HG03378 (cell line): Measurements from ENCODE around the gene TENT4B.

Source experiments
- ATAC-seq: cut with Tn5 transposase; IDR thresholded peaks from one replicate; pipeline ENCODE4 v1.9.1; 2021; ENCODE audit warnings: mild to moderate bottlenecking, moderate library complexity; ENCODE audit not compliant: unreplicated experiment

Gene TENT4B

DNA sequence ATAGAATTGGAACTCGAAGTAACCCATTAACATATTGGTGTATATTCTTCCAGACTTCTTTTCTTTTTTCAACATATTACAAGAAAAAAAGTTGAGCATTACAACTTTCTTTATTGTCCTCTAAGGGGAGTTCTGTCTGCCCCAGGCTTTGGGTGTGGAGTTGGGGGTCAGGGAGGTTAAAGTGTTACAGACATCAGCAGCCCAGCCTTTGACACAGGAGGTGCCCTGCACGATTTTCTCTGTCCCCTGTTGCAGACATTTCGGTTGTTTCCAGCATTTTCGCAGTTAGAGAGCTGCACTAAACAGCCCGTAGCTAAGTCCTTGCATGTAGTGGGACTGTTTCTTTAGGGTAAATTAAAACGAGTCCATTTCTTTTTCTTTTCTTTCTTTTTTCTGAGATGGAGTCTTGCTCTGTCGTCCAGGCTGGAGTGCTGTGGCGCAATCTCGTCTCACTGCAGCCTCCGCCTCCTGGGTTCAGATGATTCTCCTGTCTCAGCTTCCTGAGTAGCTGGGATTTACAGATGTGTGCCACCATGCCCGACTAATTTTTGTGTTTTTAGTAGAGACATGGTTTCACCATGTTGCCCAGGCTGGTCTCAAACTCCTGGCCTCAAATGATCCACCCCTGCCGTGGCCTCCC, 99.9 kb downstream of the TENT4B start:
- ATAC-seq: no peak

DNA sequence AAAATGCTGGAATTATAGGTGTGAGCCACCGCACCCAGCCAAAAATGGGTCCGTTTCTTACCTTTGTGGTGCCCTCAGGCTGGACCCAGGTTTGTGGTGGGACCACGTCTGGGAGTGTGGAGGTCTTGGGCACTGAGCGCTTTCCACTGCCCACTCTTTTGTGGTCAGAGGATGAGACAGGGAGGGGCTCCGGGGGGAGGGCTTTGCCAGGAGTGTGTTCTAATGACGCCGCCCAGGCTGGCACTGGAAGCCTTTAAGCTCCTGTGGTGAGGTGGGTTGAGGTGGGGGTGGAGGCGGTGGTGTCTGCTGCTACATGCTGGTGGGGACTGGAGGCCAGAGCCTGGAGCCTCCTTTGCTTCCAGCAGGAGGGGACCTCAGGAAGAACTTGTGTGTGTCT, 100.4 kb downstream of the TENT4B start:
- no peak for ATAC-seq

DNA sequence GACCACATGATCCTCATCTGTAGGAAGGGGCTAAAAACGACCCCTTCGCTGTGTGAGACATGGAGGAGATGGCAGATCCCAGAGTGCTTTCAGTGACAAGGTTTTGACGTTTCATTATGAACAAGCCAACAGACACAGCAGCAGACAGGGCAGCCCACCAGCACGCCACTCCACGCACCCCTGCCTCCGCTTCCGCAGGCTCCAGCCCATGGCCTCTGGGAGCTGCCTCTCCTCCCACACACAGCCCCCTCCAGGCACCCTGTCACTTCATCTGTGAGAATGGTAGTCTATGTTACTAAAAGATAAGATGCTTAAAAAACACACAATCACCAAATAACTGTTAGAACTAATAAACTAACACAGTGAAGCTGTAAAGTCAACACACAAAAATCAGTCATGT, 101.0 kb downstream of the TENT4B start:
- no peak for ATAC-seq

DNA sequence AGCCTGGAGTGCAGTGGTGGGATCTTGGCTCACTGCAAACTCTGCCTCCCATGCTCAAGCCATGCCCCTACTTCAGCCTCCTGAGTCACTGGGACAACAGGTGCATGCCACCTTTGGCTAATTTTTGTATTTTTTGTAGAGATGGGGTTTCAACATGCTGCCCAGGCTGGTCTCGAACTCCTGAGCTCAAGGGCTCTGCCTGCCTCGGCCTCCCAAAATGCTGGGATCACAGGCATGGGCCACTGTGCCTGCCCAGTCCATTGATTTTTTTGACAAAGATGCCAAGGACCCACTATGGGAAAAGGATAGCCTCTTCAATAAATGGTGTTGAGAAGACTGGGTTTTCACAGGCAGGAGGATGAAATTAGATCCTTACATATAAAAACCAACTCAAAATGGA, 102.4 kb downstream of the TENT4B start:
- no peak for ATAC-seq

DNA sequence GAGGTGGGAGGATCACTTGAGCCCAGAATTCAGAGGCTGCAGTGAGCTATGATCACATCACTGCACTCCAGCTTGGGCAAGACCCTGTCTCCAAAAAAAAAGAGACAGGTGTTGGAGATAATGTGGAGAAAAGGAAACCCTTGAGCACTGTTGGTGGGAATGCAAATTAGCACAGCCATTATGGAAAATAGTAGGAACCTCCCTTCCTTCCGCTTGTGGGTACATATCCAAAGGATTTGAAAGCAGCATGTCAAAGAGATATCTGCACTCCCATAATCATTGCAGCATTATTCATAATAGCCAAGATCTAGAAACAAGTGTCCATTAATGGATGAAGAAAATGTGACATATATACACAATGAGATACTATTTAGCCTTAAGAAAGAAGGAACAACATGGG, 103.5 kb downstream of the TENT4B start:
- no peak for ATAC-seq

DNA sequence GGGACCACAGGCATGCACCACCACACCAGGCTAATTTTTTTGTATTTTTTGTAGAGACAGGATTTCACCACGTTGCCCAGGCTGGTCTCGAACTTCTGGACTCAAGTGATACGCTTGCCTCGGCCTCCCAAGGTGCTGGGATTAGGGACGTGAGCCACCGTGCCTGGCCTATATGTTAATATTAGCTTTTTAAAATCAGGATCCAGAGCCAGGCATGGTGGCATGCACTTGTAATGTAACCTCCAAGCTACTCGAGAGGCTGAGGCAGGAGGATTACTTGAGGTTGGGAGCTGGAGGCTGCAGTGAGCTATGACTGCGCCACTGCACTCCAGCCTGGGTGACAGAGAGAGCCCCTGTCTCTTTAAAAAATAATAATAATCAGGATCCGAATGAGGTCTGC, 104.8 kb downstream of the TENT4B start:
- ATAC-seq: no peak

DNA sequence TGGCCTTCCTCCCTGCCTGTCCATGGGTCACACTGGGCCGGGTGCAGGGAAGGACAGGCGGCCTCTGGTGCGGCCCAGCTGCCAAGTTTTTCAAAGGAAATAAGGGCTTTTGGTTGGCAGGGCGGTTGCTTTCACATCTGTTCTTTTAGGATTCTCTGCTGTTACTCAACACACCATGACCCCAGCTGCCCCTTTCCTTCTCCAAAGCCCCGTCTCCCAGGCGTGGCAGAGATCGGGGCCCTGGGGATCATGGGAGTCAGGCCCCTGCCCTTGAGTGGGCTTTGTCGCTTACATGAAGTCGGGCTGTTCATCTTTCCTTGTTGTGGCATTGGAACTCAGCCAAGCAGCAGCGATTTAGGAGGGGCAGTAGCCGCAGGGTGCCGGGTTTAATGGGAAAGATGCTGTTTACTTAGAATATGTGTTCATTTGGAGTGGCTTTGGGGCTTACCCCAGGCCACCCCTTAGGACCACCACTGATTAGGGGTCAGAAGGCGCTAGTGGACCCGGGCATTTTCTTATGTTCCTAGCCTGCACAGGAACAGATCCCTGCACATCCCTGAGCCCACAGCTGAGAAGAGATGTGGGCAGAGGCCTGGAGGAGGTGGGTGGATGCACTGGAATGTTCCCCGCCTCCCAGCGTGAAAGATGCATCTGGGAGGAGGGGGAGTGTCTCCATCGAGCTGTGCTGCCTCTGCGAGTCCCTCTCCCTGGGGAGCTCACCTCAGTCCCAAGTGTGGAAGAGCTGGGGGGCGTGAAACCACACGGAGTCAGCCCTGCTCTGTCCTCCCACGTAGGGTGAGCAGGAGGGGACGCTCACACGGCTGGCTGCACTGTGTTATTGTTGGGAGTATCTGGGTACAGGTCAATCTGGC, 106.5 kb downstream of the TENT4B start:
- ATAC-seq: no peak

DNA sequence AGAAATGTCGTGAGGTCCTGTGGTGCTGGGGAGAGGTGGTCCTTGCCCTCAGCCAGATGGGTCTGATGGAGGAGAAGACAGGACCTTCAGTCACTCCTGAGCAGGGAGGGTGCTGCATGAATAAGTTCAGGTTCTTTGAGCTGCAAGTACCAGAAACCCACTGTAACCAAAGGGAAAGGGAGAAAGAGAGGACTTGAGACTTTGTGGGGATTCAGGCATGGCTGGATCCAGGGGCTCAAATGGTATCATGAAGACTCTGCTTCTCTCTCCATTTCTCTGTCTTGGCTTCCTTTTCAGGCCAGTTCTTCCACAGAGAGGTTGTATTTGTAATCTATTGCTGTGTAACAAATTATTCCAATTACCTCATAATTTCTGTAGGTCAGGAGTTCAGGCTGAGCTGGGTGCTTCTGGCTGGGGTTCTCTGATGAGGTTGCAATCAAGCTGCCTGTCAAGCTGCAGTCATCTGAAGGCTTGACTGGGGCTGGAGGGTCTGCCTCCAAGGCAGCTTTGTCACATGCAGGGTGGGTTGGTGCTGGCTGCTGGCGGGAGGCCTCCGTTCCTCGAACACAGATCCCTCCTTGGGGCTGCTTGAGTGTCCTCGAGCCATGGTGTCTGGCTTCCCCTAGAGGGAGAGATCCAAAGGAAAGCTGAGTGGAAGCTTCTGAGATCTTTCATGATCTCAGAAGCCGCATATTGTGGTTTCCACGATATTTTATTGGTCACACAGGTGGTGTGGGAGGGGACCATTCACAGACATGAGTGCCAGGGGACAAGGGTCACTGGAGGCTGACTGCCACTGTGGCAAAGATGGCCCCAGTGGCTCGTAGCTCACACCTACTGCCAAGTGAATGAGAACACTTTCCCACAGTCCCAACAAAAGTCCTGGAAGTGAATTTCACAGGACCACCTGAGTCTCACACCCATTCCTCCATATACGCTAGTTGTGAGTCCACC, 107.4 kb downstream of the TENT4B start:
- ATAC-seq: no peak

DNA sequence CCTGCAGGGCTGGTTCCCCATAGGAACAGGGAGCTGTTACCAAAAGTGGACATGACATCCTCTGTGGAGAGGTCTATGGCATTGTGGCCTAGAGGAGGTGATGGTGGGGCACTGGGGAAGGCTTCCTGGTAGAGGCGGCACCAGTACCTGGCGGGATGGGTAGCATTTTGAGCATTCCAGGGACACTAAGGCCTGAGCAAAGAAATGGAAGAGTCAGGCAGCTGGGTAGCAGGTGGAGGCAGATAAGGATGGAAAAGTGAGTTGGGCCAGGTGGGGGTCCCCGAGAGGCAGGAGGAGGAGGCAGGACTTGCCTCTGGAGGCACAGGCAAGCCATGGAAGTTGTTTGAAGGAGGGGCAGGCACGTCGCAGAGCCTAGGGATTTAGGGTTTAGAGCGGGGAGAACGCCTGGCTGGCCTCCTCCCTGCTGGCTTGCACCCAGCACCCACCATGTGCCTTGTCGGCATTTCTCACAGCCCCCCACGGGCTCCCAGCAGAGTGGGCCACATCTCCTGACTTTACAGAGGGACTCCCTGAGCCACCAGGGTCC, 108.1 kb downstream of the TENT4B start:
- no peak for ATAC-seq

DNA sequence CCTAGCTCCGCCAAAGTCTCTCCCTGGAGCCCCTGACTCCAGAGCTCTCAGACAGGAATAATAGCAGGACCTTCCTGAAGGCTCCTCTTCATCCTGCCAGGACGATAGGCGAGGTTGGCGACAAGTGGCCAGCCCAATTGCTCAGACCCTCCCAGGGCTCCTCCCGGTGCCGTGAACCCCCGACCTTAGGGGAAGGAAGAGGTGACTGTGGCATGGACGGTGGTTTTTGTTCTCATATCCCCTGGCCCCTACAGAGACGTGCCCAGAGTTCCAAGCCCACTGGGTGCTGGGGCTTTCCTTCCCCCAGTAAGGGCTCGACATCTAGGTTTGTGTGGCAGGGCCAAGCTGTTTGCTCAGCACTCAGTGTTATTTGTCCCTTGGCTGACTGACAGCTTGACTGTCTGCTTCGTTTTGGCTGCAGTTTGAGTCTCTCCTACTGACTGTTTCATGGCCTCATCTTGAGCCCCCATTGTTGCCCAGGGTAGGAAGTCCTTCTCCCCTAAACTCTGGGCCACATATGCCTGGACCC, 108.7 kb downstream of the TENT4B start:
- ATAC-seq: no peak

DNA sequence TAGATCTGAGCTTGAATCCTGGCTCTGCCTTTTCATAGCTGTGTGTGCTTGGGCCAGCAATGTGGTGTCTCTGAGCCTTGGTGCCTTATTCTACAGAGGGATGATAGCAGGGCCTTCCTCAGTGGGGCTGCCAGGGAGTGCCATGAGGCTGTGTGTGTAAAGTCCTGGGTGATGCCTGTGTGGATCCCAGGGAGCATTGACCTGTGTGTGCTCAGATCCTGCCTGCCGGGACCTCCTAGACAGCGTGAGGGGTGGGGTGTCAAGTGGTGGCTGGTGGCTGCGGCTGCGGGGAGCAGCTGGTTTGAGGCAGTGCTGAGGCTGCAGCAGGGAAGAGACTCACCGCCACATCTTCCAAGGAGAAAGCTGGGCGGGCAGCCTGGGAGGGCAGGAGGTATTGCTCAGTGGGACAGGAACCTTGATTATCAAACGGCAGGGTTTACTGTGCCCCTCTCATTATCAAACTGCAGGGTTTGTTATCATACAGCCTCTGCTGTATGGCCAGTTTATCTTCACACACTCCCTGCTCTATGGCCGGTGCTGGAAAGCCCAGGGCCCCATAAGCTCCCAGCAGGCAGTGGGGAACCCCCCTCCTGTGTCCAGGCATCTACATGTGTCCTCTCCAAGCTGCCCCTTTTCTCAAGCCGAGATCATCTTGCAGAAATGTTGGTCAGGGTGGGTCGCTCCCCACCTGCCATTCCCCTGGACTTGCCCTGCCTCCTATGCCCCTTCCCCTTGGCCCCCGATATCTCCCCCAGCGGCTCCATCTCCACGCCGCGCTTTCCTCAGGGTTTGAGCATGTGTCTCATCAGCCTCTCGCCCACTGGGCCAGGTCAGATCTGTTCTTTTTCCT, 110.2 kb downstream of the TENT4B start:
- no peak for ATAC-seq

DNA sequence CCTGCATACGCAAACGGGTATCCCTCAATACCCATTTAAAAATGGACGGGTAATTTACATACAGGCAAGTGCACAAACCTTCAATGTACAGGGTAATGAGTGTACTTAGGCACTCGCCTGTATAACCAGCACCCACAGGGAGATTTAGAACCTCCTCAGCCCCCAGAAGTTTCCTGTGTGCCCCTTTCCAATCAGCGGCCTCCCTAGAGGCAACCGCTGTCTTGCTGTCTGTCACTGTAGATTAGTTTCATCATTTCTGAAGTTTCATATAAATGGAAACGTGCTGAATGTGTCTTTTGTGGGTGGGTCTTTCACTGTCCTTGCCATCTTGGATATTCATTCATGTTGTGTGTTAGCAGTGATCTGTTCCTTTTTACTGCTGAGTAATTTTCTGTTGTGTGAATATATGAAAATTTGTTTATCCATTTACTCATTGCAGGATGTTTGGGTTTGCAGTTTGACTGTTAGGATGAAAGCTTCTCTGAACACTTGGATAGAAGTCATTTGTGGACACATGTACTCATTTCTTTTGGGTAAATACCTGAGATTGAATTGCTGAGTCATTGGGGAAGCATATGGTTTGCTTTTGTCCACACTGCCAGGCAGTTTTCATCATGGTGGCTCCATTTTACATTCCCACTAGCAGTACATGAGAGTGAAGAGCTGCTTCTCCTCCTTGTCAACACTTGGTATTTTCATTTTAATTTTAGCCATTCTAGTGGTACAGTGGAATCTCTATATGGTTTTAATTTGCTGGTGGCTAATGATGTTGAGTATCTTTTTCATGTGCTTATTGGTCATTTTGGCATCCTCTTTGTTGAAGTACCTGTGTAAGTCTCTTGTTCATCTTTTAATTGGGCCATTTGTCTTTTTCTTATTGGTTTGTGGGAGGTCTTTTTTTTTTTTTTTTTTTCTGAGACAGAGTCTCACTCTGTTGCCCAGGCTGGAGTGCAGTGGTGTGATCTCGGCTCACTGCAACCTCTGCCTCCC, 111.1 kb downstream of the TENT4B start:
- ATAC-seq: peak; percentile 34

DNA sequence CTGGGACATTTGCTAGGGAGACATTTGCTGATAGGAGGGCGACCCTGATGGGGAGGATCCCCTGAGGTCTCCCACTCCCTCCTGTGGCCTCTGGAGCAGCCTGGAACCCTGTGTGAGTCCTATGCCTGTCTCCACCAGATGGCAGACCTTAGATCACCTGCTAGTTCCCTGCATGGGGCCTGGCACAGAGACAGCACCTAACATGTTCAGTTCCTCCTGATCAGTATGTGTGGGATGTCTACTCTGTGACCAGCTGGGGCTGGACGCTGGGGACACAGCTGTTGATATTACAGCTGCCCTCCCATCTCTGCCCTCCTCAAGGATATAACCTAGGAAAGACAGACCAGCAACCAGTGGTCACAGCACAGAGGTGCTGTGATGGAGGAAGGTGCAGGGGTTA, 112.2 kb downstream of the TENT4B start:
- ATAC-seq: peak; percentile 37

DNA sequence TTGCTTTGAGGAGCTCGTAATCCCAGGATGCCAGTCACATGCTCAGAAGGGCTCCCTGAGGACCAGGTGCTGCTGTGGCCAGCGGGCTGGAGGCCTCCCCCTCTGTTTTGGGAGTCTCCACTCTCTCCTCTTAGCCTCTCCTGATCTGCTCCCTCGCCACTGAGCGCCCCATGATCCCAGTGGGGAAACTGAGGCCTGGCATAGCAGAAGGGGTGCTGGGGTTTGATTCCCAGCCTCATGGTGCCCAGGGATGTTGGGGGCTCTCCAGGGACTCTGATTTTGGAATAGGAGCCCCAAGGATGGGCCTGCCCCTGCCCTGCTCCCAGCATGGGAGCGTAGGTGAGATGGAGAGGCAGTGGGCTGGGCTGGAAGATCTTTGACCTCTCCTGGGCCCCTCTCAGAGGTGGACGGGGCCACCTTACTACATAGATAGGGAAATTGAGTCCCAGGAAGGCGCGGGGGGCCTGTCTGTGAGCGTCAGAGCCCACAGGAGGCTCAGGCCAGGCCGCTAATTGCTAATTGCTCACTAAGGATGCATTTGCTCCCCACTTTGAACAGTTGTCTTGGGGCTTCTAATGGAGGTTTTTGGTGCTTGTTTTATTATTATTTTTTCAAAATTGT, 112.7 kb downstream of the TENT4B start:
- ATAC-seq: no peak

DNA sequence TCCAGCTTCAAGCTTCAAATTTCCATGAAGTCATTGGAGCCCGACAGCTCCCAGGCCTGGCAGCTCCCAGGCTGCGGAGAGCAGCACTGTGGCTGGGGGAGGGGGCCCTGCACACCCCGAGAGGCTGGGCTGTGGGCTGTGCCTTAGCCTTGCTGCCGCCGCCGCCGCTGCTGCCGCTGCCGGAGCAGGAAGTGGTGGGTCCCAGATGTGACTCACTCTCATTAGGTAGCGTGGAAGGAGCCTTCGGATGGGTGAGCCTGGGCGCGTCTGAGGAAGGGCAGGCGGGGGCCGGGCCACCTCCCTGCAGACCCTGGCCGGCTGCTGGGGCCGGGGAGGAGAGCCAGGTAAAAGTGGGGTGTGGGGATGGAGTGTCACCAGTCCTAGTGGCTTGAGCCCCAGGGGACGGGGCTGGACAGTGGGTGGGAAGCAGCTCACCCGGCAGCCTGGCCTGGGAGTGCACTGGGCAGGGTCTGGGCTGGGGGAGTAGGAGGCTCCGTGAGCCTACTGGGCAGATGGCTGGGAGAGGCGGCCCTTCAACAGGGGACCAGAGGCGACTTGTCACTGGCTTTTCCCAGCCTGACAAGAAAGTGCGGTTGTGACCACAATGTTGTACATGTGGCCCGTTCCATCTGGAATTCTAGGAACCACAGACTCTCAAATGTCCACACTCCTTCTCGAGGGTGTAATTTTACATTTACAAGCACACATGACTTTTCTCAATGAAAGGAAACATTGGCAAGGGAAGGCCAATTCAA, 113.4 kb downstream of the TENT4B start, which contains the start of gene ADCY7:
Gene ADCY7 (plus strand): TSS at position 215 of the 755 bp plus-strand sequence. CDS start 21,629 bp downstream, outside the sequence.
- ATAC-seq: peak; percentile 74

DNA sequence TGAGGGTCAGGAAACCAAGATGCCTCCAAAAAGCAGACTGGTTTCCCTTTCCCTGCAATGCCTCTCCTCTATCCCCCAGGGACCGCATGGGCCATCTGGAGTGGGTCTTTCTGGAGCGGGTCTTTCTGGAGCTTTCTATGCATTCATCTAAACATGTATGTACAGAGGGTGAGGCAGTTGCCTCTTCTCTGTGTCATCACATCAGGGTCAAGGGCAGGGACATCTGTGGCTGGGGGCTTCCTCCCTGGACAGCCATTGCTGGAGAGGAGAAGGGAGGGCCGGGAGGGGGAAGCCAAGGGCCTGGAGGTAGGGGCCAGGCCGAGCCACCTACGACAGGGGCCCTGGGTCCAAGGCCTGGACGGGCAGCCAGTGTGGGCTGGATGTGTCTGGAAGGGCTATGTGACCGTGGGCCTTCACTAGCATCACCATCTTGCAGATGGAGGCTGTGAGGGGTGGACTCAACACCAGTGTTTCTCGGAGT, 114.1 kb downstream of the TENT4B start:
- ATAC-seq: no peak

DNA sequence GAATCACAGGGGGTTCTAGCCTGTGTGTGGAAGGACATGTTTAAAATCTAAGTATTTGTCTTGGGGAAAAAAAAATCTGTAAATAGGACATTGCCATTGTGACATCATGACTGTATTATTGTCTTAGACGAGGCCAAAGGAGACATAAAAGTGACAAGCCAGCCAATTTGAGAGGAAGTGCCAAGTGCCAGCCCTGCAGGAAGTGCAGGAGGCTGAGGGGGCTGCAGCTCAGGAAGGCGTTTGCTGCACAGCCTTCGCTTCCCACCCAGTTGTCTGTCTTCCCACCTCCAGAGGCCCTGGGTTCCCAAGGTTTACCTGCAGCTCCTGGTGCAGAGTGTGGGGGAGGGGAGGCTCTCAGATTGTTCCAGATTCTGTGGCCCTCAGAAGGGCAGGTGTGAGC, 114.5 kb downstream of the TENT4B start:
- no peak for ATAC-seq
